Gastrocnemius medialis (tissue), 4 donors: Measurements from ENCODE around the gene TMEM218. TPM values are rescaled to one million over a fixed set of nuclear protein-coding genes. Genes with fewer than 3 reads are reported as not detected.

ENCODE experiments used
- ATAC-seq, 2 donors: fragments of 150-250 bp; one replicate each; pipeline ENCODE4 v1.9.1; 2016
- DNase-seq, 2 donors: peaks; one replicate each; pipeline ENCODE4 v3.0.0-alpha.2; 2019
- H3K27ac ChIP-seq, 4 donors: fragments of 200-600 bp; sonication (generic); 1 replicate in 1 of 4; 2 replicates in 3 of 4; pipeline ENCODE4 v1.5.1; 2016 to 2018; ENCODE audit warnings: mild to moderate bottlenecking in 2 of 4, moderate library complexity in 1 of 4
- H3K27me3 ChIP-seq, 3 donors: fragments of 200-600 bp; sonication (generic) in 2 of 3; 1 replicate in 1 of 3; 2 replicates in 2 of 3; pipeline versions ENCODE4 v1.5.1 to v1.6.0; 2016 to 2019; ENCODE audit warnings: mild to moderate bottlenecking in 1 of 3, moderate library complexity in 1 of 3
- H3K36me3 ChIP-seq, 2 donors: fragments of 200-600 bp; sonication (generic) in 1 of 2; one replicate each; pipeline ENCODE4 v1.5.1; 2017 to 2018
- H3K4me1 ChIP-seq, 2 donors: fragments of 200-600 bp; sonication (generic) in 1 of 2; one replicate each; pipeline ENCODE4 v1.5.1; 2016 to 2017; ENCODE audit warnings: mild to moderate bottlenecking in 2 of 2
- H3K4me3 ChIP-seq, 4 donors: fragments of 200-600 bp; sonication (generic) in 3 of 4; 1 replicate in 1 of 4; 2 replicates in 3 of 4; pipeline ENCODE4 v1.5.1; 2016 to 2019; ENCODE audit warnings: mild to moderate bottlenecking in 2 of 4
- H3K9me3 ChIP-seq, 3 donors: fragments of 200-600 bp; sonication (generic) in 2 of 3; 1 replicate in 1 of 3; 2 replicates in 2 of 3; pipeline ENCODE4 v1.5.1; 2016 to 2019
- CTCF ChIP-seq, 5 experiments: fragments of 450-650 bp in 3 of 5; fragments of 200-600 bp in 2 of 5; sonication (generic) in 2 of 5; IDR thresholded peaks in 4 of 5; conservative IDR thresholded peaks in 1 of 5; 1 replicate in 4 of 5; 2 replicates in 1 of 5; pipeline ENCODE4 v1.5.1; 2016 to 2019; ENCODE audit warnings: antibody characterized with exemption in 5 of 5, mild to moderate bottlenecking in 3 of 5, moderate library complexity in 3 of 5
- POLR2A ChIP-seq, 2 donors: fragments of 450-650 bp; IDR thresholded peaks; one replicate each; pipeline ENCODE4 v1.6.1; 2017; ENCODE audit warnings: antibody characterized with exemption in 2 of 2, mild to moderate bottlenecking in 2 of 2, moderate library complexity in 2 of 2
- in situ Hi-C, 4 donors: fragments of 200-750 bp; cut with MboI; loops; one replicate each; pipeline versions ENCODE4 v1.15.0 to v1.8.0; 2017; ENCODE audit warnings: low sequenced_read_pairs in 4 of 4
- intact Hi-C: fragments of 100-400 bp; cut with DNase I; formaldehyde crosslinking; loops from one replicate; pipeline ENCODE4 v1.15.1; 2023; ENCODE audit warnings: low total_unique reads
- total RNA-seq, 4 donors: library from RNA; depleted of rRNA; stranded (reverse); fragments of >200 nt; gene quantifications; one replicate each; pipeline versions ENCODE4 v1.1.0 to v1.2.3, GENCODE V29; 2016

TMEM218 gene
- total RNA-seq, 4 donors from 2014 or later: 6.3 to 11.2 (median 9.4) TPM

- no peak overlapping the region for H3K27ac ChIP-seq
- TF ChIP-seq POLR2A (IDR thresholded peaks at IDR 0.05) (no peak), CTCF (IDR thresholded peaks at IDR 0.05 in 4 of 5, conservative IDR thresholded peaks at IDR 0.05 in 1 of 5) (no peak)
- no peaks in the 10 kb centered on the region for H3K9me3 ChIP-seq
- H3K4me3 ChIP-seq: peak overlapping the region in 2 of 4 donors; percentile 34 to 43
- H3K36me3 ChIP-seq: no peaks in the 10 kb centered on the region
- peaks cover 5 to 16% (median 6%) of the 10 kb centered on the region in 3 donors for H3K27me3 ChIP-seq
- ATAC-seq (peak in 1 of 2 donors; percentile 26), DNase-seq (no peak)
- in situ Hi-C loops (loop anchor here in 1 of 4 donors (25.0 kb wide), 2 partner anchors 438 to 763 kb away; partner anchors contain the start of genes EI24 and HYLS1), intact Hi-C loops (loop anchor here (1.0 kb wide), 1 partner anchor 13 kb away; the partner anchor contains the start of gene TMEM218)
- peaks cover 4 to 7% of the 10 kb centered on the region in 2 donors for H3K4me1 ChIP-seq
Measured at GRCh38 chr11:125124618-125124992, 13.2 kb upstream of the TMEM218 start.

- peak overlapping the region; percentile 32 to 49 (median 42) for H3K4me3 ChIP-seq
- ATAC-seq (peak; percentile 99 to 100), DNase-seq (peak; percentile 40 to 82)
- intact Hi-C loops: loop anchor here (1.0 kb wide), 1 partner anchor 13 kb away; the partner anchor contains the start of gene TMEM218
- H3K4me1 ChIP-seq: peaks cover 4 to 7% of the 10 kb centered on the region in 2 donors
- peaks cover 2 to 11% (median 5%) of the 10 kb centered on the region in 3 donors for H3K27me3 ChIP-seq
- in situ Hi-C loops: loop anchor here in 1 of 4 donors (25.0 kb wide), 2 partner anchors 438 to 763 kb away; partner anchors contain the start of genes EI24 and HYLS1
- no peaks in the 10 kb centered on the region for H3K36me3 ChIP-seq
- H3K27ac ChIP-seq: peak overlapping the region; percentile 19 to 71 (median 64)
- TF ChIP-seq POLR2A (IDR thresholded peaks at IDR 0.05): no peak
- TF ChIP-seq CTCF (IDR thresholded peaks at IDR 0.05 in 4 of 5, conservative IDR thresholded peaks at IDR 0.05 in 1 of 5): peak in 4 of 5 experiments; percentile 32 to 61 (median 48)
- H3K9me3 ChIP-seq: no peaks in the 10 kb centered on the region
Measured at GRCh38 chr11:125123947-125124617, 12.7 kb upstream of the TMEM218 start.

GRCh38 chr11:125123194-125123946, 11.9 kb upstream of the TMEM218 start:
- intact Hi-C loops: no loop called here

More at GRCh38 chr11:125123194-125123946, 11.9 kb upstream of the TMEM218 start:
- TF ChIP-seq POLR2A (IDR thresholded peaks at IDR 0.05): no peak
- no peak for TF ChIP-seq CTCF (IDR thresholded peaks at IDR 0.05 in 4 of 5, conservative IDR thresholded peaks at IDR 0.05 in 1 of 5)
- Histone ChIP-seq H3K36me3 (no peaks in the 10 kb centered on the region), H3K27ac (peak overlapping the region in 3 of 4 donors; percentile 61 to 71 (median 68)), H3K4me1 (peaks cover 4 to 7% of the 10 kb centered on the region in 2 donors), H3K9me3 (no peaks in the 10 kb centered on the region), H3K4me3 (peak overlapping the region; percentile 32 to 49 (median 42)), H3K27me3 (peaks cover 4 to 5% (median 5%) of the 10 kb centered on the region in 3 donors)
- in situ Hi-C loops: loop anchor here in 1 of 4 donors (25.0 kb wide), 2 partner anchors 439 to 764 kb away; partner anchors contain the start of genes EI24 and HYLS1
- peak in 1 of 2 donors; percentile 25 for ATAC-seq
- DNase-seq: no peak
